Immature natural killer cell (primary cell): ENCODE measurements around the gene BRI3. TPM values are rescaled to one million over a fixed set of nuclear protein-coding genes. Genes with fewer than 3 reads are reported as not detected.

Source experiments
- DNase-seq, 3 donors: peaks; one replicate each; pipeline ENCODE4 v3.0.0; 2022; ENCODE audit warnings: mixed read lengths in 1 of 3
- H3K27ac Mint-ChIP-seq, 6 donors: one replicate each; pipeline ENCODE4 v1.8.0; 2020; ENCODE audit warnings: mixed read lengths in 6 of 6, mild to moderate bottlenecking in 5 of 6, inconsistent platforms in 4 of 6, moderate library complexity in 3 of 6
- H3K27me3 Mint-ChIP-seq, 3 donors: one replicate each; pipeline ENCODE4 v1.8.0; 2020 to 2021; ENCODE audit warnings: low read depth in 3 of 3, mild to moderate bottlenecking in 3 of 3, mixed read lengths in 3 of 3, moderate library complexity in 3 of 3, inconsistent platforms in 1 of 3
- H3K36me3 Mint-ChIP-seq, 3 donors: one replicate each; pipeline ENCODE4 v1.8.0; 2020; ENCODE audit warnings: mixed read lengths in 3 of 3, inconsistent platforms in 2 of 3, mild to moderate bottlenecking in 2 of 3
- H3K4me1 Mint-ChIP-seq, 2 donors: one replicate each; pipeline ENCODE4 v1.8.0; 2020; ENCODE audit warnings: inconsistent platforms in 2 of 2, mild to moderate bottlenecking in 2 of 2, mixed read lengths in 2 of 2, moderate library complexity in 1 of 2
- H3K4me3 Mint-ChIP-seq, 5 donors: one replicate each; pipeline ENCODE4 v1.8.0; 2020; ENCODE audit warnings: mild to moderate bottlenecking in 5 of 5, mixed read lengths in 5 of 5, inconsistent platforms in 3 of 5, moderate library complexity in 3 of 5
- H3K9me3 Mint-ChIP-seq, 6 donors: one replicate each; pipeline ENCODE4 v1.8.0; 2020; ENCODE audit warnings: mild to moderate bottlenecking in 6 of 6, mixed read lengths in 6 of 6, inconsistent platforms in 4 of 6, moderate library complexity in 3 of 6
- polyA plus RNA-seq, 3 donors: library from polyadenylated mRNA; unstranded; fragments of 300-500 nt; fragmentation: Illumina TruSeq; gene quantifications; one replicate each; pipeline ENCODE4 v1.2.3, GENCODE V29; 2021

Gene BRI3
- polyA plus RNA-seq, 3 donors from 2014 or later: 15.8 to 18.3 (median 17.2) TPM

DNA sequence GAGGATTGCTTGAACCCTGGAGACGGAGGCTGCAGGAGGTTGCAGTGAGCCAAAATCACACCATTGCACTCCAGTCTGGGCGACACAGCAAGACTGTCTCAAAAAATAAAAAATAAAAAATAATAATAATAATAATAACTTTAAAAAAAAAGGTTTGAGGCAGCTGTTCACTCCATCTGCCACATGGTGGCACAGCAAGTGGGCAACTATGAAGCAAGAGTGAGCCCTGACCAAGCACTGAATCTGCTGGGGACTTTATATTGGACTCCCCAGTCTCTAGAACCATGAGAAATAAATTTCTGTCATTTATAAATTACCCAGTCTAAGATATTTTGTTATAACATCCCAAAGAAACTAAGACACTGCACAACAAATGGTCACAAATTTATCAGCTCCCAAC, 14.6 kb upstream of the BRI3 start:
- Mint-ChIP-seq H3K4me3 (no peak overlapping the region), H3K36me3 (peaks cover 6 to 7% (median 7%) of the 10 kb centered on the region in 3 donors), H3K9me3 (no peaks in the 10 kb centered on the region), H3K4me1 (peaks cover 0 to 4% of the 10 kb centered on the region in 2 donors), H3K27ac (no peak overlapping the region), H3K27me3 (no peaks in the 10 kb centered on the region)
- no peak for DNase-seq

DNA sequence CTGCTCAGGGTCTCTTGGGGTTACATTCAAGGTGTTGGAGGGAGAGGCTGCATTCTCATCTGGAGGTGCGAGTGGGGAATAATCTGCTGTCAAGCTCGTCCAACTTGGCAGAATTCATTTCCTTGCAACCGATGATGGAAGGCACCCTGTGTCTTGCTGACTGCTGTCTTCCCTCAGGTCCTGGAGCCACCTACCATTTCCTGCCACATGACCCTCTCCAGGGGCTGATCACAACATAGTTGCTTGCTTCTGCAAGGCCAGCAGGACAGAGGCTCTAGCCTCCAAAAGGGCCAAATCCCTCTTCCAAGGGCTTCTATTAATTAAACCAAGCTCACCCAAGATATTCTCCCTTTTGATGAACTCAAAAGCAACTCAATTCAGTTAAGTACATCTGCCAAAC, 14.2 kb upstream of the BRI3 start:
- peaks cover 0 to 4% of the 10 kb centered on the region in 2 donors for H3K4me1 Mint-ChIP-seq

GRCh38 chr7:98276241-98276761, 5.2 kb upstream of the BRI3 start:
- no peak for DNase-seq
- Mint-ChIP-seq H3K27ac (peak overlapping the region in 1 of 6 donors; percentile 43), H3K4me3 (no peak overlapping the region), H3K9me3 (no peaks in the 10 kb centered on the region), H3K27me3 (peaks cover 0 to 5% (median 2%) of the 10 kb centered on the region in 3 donors), H3K36me3 (no peaks in the 10 kb centered on the region), H3K4me1 (peaks cover 4 to 8% of the 10 kb centered on the region in 2 donors)

More for the DNA sequence above, 14.2 kb upstream of the BRI3 start:
- no peak overlapping the region for H3K4me3 Mint-ChIP-seq
- H3K9me3 Mint-ChIP-seq: no peaks in the 10 kb centered on the region
- no peak for DNase-seq
- no peaks in the 10 kb centered on the region for H3K27me3 Mint-ChIP-seq
- peak overlapping the region in 1 of 6 donors; percentile 65 for H3K27ac Mint-ChIP-seq
- H3K36me3 Mint-ChIP-seq: peaks cover 4 to 7% (median 5%) of the 10 kb centered on the region in 3 donors

- H3K27me3 Mint-ChIP-seq: peaks cover 2 to 5% (median 5%) of the 10 kb centered on the region in 3 donors
- H3K4me1 Mint-ChIP-seq: peaks cover 16 to 21% of the 10 kb centered on the region in 2 donors
- H3K36me3 Mint-ChIP-seq: no peaks in the 10 kb centered on the region
- no peak for DNase-seq
- no peak overlapping the region for H3K27ac Mint-ChIP-seq
- no peaks in the 10 kb centered on the region for H3K9me3 Mint-ChIP-seq
- H3K4me3 Mint-ChIP-seq: no peak overlapping the region
These were observed 3.1 kb upstream of the BRI3 start for GRCh38 chr7:98278408-98278807.

DNA sequence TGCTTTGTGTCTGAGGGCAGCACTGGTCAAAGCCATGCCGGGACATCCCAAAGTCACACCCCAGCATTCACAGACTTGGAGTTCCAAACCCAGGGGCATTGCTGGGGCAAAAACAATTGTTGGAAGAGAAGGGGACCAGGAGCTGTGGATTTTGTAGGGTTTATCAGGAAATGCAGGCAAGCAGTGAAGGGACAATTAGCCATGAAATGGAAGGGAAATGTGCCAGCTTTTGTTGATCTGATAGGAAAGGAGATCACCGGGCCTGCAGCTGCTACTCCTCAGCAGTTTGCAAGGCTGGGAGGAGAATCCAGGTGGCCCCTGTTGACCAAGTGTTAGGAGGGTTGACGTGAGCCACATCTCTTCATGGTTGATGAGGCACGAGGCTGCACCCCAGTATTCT, 2.5 kb upstream of the BRI3 start:
- Mint-ChIP-seq H3K27me3 (peaks cover 2 to 7% (median 5%) of the 10 kb centered on the region in 3 donors), H3K4me1 (peaks cover 20 to 21% of the 10 kb centered on the region in 2 donors), H3K27ac (no peak overlapping the region), H3K36me3 (no peaks in the 10 kb centered on the region), H3K9me3 (no peaks in the 10 kb centered on the region), H3K4me3 (peak overlapping the region in 1 of 5 donors; percentile 49)
- no peak for DNase-seq

DNA sequence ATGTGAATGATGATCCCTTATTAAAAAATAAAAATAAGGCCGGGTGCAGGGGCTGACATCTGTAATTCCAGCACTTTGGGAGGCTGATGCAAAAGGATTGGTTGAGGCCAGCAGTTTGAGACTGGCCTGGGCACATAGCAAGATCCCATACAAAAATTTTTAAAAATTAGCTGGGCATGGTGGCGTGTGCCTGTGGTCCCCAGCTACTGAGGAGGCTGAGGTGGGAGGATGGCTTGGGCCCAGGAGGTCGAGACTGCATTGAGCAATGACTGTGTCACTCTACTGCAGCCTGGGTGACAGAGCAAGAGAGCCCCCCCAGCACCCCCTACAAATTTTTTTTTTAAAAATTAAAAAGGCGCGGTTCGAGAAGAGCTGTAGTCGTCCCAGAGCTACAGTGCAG, 1.2 kb upstream of the BRI3 start:
- Mint-ChIP-seq H3K4me1 (peaks cover 31 to 33% of the 10 kb centered on the region in 2 donors), H3K27me3 (peaks cover 2 to 7% (median 5%) of the 10 kb centered on the region in 3 donors), H3K36me3 (no peaks in the 10 kb centered on the region), H3K9me3 (no peaks in the 10 kb centered on the region), H3K4me3 (peak overlapping the region; percentile 86 to 90 (median 88)), H3K27ac (peak overlapping the region; percentile 57 to 87 (median 82))
- DNase-seq: no peak

DNA sequence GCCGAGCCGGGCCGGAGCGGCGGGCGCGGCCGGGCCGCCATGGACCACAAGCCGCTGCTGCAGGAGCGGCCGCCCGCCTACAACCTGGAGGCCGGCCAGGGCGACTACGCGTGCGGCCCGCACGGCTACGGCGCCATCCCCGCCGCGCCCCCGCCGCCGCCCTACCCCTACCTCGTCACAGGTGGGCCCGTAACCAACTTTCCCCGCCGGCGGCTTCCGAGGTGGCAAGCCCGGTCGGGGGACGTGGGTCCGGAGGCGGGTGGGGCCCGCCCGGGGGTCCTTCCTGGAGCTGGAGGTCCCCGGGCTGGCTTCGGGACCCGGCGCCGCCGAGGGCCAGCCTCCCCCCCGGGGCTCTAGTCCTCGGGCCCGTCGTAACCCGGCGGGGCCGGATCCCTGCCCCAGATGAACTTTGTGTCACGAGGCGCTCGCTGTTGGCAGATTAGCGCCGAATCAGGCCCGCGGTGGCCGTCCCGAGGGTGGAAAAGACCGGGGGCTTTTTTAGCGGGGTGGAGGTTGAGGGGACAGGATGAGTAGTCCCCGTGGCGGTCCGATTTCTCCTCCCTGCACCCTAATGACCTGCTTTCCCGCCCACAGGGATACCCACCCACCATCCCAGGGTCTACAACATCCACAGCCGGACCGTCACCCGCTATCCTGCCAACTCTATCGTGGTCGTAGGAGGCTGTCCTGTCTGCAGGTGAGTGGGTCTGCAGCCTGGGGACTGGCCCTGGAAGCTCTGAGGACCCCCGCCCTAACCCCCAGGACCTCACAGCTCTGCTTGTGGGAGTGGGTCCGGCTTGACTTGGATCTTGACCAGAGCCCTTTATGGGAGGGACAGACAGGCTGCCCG, 496 bp downstream of the BRI3 start:
- Mint-ChIP-seq H3K4me3 (peak overlapping the region; percentile 73 to 84 (median 80)), H3K4me1 (peaks cover 31 to 33% of the 10 kb centered on the region in 2 donors), H3K27me3 (peaks cover 2 to 8% (median 5%) of the 10 kb centered on the region in 3 donors), H3K36me3 (no peaks in the 10 kb centered on the region), H3K27ac (peak overlapping the region; percentile 60 to 89 (median 78)), H3K9me3 (no peaks in the 10 kb centered on the region)
- DNase-seq: no peak

DNA sequence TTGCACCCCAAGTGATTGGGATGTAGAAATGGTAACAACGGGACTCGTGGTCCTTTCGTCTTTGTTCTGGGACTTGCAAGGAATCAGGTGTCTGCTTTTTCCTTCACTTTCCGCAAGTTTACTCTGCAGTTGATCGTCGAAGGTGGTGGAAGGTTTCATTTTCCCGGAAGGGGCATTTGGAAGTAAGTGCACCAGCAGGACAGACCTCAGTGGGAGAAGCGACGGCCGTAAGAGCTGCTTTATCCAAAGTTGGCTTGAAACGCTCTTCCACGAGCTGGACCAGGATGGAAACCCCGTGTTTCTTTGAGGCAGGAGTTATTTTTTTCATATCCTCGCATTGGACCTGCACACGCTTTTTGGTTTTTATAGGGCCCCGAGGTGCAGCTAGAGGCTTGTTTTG, 1.2 kb downstream of the BRI3 start:
- peaks cover 2 to 8% (median 5%) of the 10 kb centered on the region in 3 donors for H3K27me3 Mint-ChIP-seq
- H3K27ac Mint-ChIP-seq: peak overlapping the region; percentile 60 to 89 (median 78)
- no peak for DNase-seq
- no peaks in the 10 kb centered on the region for H3K36me3 Mint-ChIP-seq
- H3K4me1 Mint-ChIP-seq: peaks cover 31 to 33% of the 10 kb centered on the region in 2 donors
- peak overlapping the region; percentile 73 to 84 (median 80) for H3K4me3 Mint-ChIP-seq
- no peaks in the 10 kb centered on the region for H3K9me3 Mint-ChIP-seq

- H3K27ac Mint-ChIP-seq: peak overlapping the region in 4 of 6 donors; percentile 60 to 83 (median 69)
- peaks cover 2 to 8% (median 5%) of the 10 kb centered on the region in 3 donors for H3K27me3 Mint-ChIP-seq
- peaks cover 31 to 33% of the 10 kb centered on the region in 2 donors for H3K4me1 Mint-ChIP-seq
- no peaks in the 10 kb centered on the region for H3K36me3 Mint-ChIP-seq
- no peak for DNase-seq
- H3K9me3 Mint-ChIP-seq: no peaks in the 10 kb centered on the region
- peak overlapping the region; percentile 73 to 84 (median 80) for H3K4me3 Mint-ChIP-seq
These were observed 1.8 kb downstream of the BRI3 start for GRCh38 chr7:98283127-98283886.

GRCh38 chr7:98283887-98284222, 2.4 kb downstream of the BRI3 start:
- H3K27ac Mint-ChIP-seq: no peak overlapping the region
- peaks cover 2 to 8% (median 5%) of the 10 kb centered on the region in 3 donors for H3K27me3 Mint-ChIP-seq
- no peaks in the 10 kb centered on the region for H3K36me3 Mint-ChIP-seq
- peaks cover 32 to 33% of the 10 kb centered on the region in 2 donors for H3K4me1 Mint-ChIP-seq
- no peak for DNase-seq
- no peaks in the 10 kb centered on the region for H3K9me3 Mint-ChIP-seq
- H3K4me3 Mint-ChIP-seq: peak overlapping the region in 1 of 5 donors; percentile 27

DNA sequence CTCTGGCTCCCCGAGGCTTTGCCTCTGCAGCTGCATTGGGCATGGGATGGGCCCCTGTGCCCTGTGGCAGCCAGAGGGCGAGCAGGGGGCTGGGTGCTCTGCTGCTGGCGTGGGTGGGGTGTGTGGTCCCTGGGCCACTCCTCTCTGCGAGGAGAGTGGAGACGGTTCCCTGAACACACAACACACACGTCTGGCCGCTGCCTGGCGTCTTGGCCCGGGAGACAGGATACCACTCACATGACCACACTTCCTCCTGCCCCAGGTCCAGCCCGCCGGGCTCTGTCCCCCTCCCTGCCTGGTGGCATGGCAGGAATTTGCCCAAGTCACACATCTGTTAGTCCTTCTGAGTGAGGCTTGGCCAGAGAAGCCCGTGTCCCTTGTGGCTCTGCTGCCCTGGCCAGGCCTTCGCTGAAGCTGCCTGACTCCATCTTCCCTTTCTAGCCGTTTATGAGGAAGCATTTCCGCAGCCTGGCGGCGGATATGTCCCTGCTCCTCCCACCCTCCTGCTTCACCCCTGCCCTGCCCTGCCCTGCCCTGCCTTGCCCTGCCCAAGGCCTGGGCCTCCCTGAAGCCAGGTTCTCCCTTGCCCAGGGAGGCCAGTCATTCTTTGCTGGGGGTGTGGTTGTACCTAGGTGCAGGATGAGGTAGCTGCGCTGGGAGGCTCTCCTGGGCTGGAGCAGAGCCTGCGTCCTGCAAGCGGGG, 3.0 kb downstream of the BRI3 start:
- peaks cover 32 to 33% of the 10 kb centered on the region in 2 donors for H3K4me1 Mint-ChIP-seq
- no peaks in the 10 kb centered on the region for H3K9me3 Mint-ChIP-seq
- peak overlapping the region in 4 of 5 donors; percentile 25 to 45 (median 37) for H3K4me3 Mint-ChIP-seq
- H3K27me3 Mint-ChIP-seq: peaks cover 2 to 8% (median 5%) of the 10 kb centered on the region in 3 donors
- H3K27ac Mint-ChIP-seq: peak overlapping the region in 2 of 6 donors; percentile 56 to 58
- DNase-seq: no peak
- H3K36me3 Mint-ChIP-seq: no peaks in the 10 kb centered on the region

- H3K36me3 Mint-ChIP-seq: no peaks in the 10 kb centered on the region
- no peaks in the 10 kb centered on the region for H3K9me3 Mint-ChIP-seq
- DNase-seq: no peak
- H3K4me3 Mint-ChIP-seq: no peak overlapping the region
- H3K27me3 Mint-ChIP-seq: peaks cover 2 to 10% (median 5%) of the 10 kb centered on the region in 3 donors
- H3K4me1 Mint-ChIP-seq: peaks cover 30 to 32% of the 10 kb centered on the region in 2 donors
- peak overlapping the region in 1 of 6 donors; percentile 56 for H3K27ac Mint-ChIP-seq
These were observed 3.9 kb downstream of the BRI3 start for GRCh38 chr7:98285157-98286092.
